ENCODE results near the gene MCCC2.
"Not testable (repeated sequence)": the region's sequence is repeated elsewhere in the genome, so short reads cannot be mapped to it uniquely, and the experiment has no call there.

Gene MCCC2

DNA sequence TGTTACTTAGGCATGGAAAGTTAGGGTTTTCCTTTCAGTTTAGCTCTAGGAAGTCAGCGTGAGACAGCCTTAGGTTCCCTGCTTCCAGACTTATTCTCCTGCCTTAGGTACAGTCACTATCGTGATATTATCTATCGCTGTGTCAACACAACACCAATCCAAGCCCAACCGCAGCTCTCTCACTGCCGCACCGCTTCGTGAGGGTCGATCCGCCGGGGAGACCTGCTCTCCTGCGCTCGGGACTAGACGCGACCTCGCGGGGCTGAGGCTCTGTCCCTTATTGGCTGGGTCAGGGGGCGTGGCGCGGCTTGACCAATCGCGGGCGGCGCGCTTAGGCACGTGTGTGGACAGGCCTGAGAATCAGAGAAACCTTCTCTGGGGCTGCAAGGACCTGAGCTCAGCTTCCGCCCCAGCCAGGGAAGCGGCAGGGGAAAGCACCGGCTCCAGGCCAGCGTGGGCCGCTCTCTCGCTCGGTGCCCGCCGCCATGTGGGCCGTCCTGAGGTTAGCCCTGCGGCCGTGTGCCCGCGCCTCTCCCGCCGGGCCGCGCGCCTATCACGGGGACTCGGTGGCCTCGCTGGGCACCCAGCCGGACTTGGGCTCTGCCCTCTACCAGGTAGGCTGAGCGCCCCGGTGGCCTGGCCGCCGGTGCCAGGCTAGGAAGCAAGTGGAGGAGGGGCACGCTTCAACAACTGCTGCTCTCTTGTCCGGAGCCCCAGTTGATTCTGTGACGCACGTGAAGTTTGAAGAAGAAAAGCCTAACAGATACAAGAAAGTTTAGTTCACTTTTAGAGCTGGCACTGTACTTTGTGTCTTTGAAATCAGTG is at the start of gene MCCC2:
MCCC2 (plus strand) TSS at position 400 of the 825 bp plus-strand sequence; CDS start at position 486, 86 bp downstream.
- H3K4me3 ChIP-seq (ENCODE audit: control insufficient read depth, low read depth, low read length) = peak within 1 kb of the TSS; percentile 72
- TF ChIP-seq CTCF (conservative IDR thresholded peaks at IDR 0.05; ENCODE audit: control insufficient read depth, insufficient read depth, low read depth, low read length) = no peak
- peak; percentile 92 for DNase-seq (ENCODE audit: low read depth)

GRCh38 chr5:71537687-71538086 is 49.5 kb upstream of the MCCC2 start:
- H3K4me3 ChIP-seq (ENCODE audit: control insufficient read depth, low read depth, low read length) = no peak overlapping the region
- DNase-seq (ENCODE audit: low read depth) = no peak
- no peak for TF ChIP-seq CTCF (conservative IDR thresholded peaks at IDR 0.05; ENCODE audit: control insufficient read depth, insufficient read depth, low read depth, low read length)

- DNase-seq (ENCODE audit: low read depth); H3K4me3 ChIP-seq (ENCODE audit: control insufficient read depth, low read depth, low read length): not testable (repeated sequence)
These were observed 36.3 kb upstream of the MCCC2 start for GRCh38 chr5:71550885-71551284.

- DNase-seq (ENCODE audit: low read depth); H3K4me3 ChIP-seq (ENCODE audit: control insufficient read depth, low read depth, low read length): not testable (repeated sequence)
These were observed 35.6 kb upstream of the MCCC2 start for GRCh38 chr5:71551582-71551981.

DNA sequence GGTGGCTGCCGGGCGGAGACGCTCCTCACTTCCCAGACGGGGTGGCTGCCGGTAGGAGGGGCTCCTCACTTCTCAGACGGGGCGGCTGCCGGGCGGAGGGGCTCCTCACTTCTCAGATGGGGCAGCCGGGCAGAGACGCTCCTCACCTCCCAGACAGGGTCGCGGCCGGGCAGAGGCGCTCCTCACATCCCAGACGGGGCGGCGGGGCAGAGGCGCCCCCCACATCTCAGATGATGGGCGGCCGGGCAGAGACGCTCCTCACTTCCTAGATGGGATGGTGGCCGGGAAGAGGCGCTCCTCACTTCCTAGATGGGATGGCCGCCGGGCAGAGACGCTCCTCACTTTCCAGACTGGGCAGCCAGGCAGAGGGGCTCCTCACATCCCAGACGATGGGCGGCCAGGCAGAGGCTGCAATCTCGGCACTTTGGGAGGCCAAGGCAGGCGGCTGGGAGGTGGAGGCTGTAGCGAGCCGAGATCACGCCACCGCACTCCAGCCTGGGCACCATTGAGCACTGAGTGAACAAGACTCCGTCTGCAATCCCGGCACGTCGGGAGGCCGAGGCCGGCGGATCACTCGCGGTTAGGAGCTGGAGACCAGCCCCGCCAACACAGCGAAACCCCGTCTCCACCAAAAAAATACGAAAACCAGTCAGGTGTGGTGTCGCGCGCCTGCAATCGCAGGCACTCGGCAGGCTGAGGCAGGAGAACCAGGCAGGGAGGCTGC is 35.0 kb upstream of the MCCC2 start:
- not testable (repeated sequence) for H3K4me3 ChIP-seq (ENCODE audit: control insufficient read depth, low read depth, low read length)

GRCh38 chr5:71563161-71563560 is 24.0 kb upstream of the MCCC2 start:
- no peak for DNase-seq (ENCODE audit: low read depth)
- H3K4me3 ChIP-seq (ENCODE audit: control insufficient read depth, low read depth, low read length) = no peak overlapping the region
- TF ChIP-seq CTCF (conservative IDR thresholded peaks at IDR 0.05; ENCODE audit: control insufficient read depth, insufficient read depth, low read depth, low read length) = no peak

More for the DNA sequence above, 35.0 kb upstream of the MCCC2 start:
- DNase-seq (ENCODE audit: low read depth) = not testable (repeated sequence)

DNA sequence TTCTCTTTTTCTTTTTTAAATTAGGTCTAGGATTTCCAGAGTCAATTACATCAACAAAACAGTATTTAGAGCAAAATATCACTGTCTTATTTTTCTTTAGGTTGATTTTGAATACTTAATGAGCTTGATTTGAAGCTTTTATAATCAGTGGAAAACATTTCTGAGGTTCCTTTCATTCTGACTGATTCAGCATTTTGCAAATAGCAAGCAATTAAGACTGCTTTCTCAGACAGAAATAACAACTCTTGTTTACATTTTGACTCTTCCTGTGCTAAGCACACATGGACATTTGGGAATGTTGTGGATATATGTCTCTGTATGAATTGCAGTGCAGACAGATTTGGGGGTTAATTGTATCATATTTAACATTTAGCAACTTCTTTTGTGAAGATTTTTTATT is 22.2 kb upstream of the MCCC2 start:
- TF ChIP-seq CTCF (conservative IDR thresholded peaks at IDR 0.05; ENCODE audit: control insufficient read depth, insufficient read depth, low read depth, low read length) = no peak
- no peak overlapping the region for H3K4me3 ChIP-seq (ENCODE audit: control insufficient read depth, low read depth, low read length)
- DNase-seq (ENCODE audit: low read depth) = no peak

DNA sequence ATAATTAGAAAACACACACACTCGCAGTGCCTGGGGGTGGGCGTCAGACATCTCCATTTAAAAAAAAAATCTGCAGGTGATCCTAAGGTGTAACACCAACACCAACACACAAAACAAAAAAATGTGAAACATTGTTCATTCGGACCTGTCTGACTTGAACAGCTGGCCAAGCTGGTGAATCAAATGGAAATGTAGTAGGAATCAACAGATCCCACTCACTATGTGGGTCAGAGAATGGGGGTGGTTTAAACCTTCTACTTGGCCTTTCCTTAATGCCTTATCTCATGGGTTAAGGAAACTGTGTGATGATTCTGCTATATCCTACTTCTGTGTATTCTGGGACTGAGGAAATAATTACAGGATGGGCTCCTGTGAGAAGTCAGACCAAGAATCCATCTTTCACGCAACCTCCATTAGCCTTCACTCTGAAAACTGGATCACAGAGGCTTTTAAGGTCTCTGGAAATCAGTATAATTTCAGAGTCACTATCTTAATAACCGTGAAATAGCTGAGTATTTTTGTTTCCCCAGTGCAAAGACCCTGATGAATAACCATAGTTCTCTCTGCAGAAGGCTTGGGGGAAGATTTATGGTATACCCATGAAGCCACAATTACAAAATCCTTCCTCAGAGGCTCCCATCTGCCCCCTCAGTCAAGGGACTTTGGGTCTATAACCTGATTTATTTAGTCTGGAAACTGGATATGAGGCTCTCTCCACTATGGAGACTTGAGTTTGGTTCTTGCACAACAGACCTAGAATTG is 17.2 kb upstream of the MCCC2 start:
- no peak for TF ChIP-seq CTCF (conservative IDR thresholded peaks at IDR 0.05; ENCODE audit: control insufficient read depth, insufficient read depth, low read depth, low read length)
- no peak overlapping the region for H3K4me3 ChIP-seq (ENCODE audit: control insufficient read depth, low read depth, low read length)
- DNase-seq (ENCODE audit: low read depth) = no peak

- DNase-seq (ENCODE audit: low read depth); H3K4me3 ChIP-seq (ENCODE audit: control insufficient read depth, low read depth, low read length): not testable (repeated sequence)
These were observed 15.3 kb upstream of the MCCC2 start for GRCh38 chr5:71571811-71572210.
